ENCODE results near the gene SLC9A3. TPM values are rescaled to one million over a fixed set of nuclear protein-coding genes. Genes with fewer than 3 reads are reported as not detected.
"Not testable (repeated sequence)": the region's sequence is repeated elsewhere in the genome, so short reads cannot be mapped to it uniquely, and the experiment has no call there.

Gene SLC9A3
- total RNA-seq, 1 experiment from 2014 or later: 3.1 TPM

GRCh38 chr5:476102-476813, 48.0 kb downstream of the SLC9A3 start:
- Histone ChIP-seq H3K9me3 (replicated peaks) (peaks cover 3% of the 10 kb centered on the region; the same call in 1 of the 2 replicates), H3K36me3 (peaks cover 16% of the 10 kb centered on the region), H3K4me3 (no peak overlapping the region), H3K27me3 (replicated peaks) (peaks cover 70% of the 10 kb centered on the region), H3K4me1 (replicated peaks) (peaks cover 19% of the 10 kb centered on the region), H3K27ac (no peak overlapping the region)
- no peak for DNase-seq (ENCODE audit: low read depth in 1 of 2, low spot score in 2 of 2)

GRCh38 chr5:475704-476101, 48.5 kb downstream of the SLC9A3 start:
- H3K27me3 ChIP-seq (replicated peaks): peaks cover 64% of the 10 kb centered on the region
- no peak overlapping the region for H3K4me3 ChIP-seq
- H3K27ac ChIP-seq: no peak overlapping the region
- H3K4me1 ChIP-seq (replicated peaks): peaks cover 19% of the 10 kb centered on the region
- DNase-seq (ENCODE audit: low read depth in 1 of 2, low spot score in 2 of 2): no peak
- peaks cover 3% of the 10 kb centered on the region; the same call in 1 of the 2 replicates for H3K9me3 ChIP-seq (replicated peaks)
- peaks cover 21% of the 10 kb centered on the region for H3K36me3 ChIP-seq

- Histone ChIP-seq H3K4me3 (no peak overlapping the region), H3K9me3 (replicated peaks) (peaks cover 3% of the 10 kb centered on the region; the same call in 1 of the 2 replicates), H3K36me3 (peaks cover 24% of the 10 kb centered on the region), H3K27me3 (replicated peaks) (peaks cover 58% of the 10 kb centered on the region), H3K4me1 (replicated peaks) (peaks cover 19% of the 10 kb centered on the region), H3K27ac (no peak overlapping the region)
- DNase-seq (ENCODE audit: low read depth in 1 of 2, low spot score in 2 of 2): no peak
Measured at GRCh38 chr5:474840-475661, 49.2 kb downstream of the SLC9A3 start.

GRCh38 chr5:474232-474839, 49.9 kb downstream of the SLC9A3 start:
- not testable (repeated sequence) for DNase-seq (ENCODE audit: low read depth in 1 of 2, low spot score in 2 of 2); H3K9me3 ChIP-seq (replicated peaks); H3K27ac ChIP-seq; H3K4me3 ChIP-seq
- peaks cover 26% of the 10 kb centered on the region for H3K36me3 ChIP-seq
- H3K4me1 ChIP-seq (replicated peaks): peaks cover 19% of the 10 kb centered on the region
- peaks cover 51% of the 10 kb centered on the region for H3K27me3 ChIP-seq (replicated peaks)

GRCh38 chr5:473551-474192, 50.6 kb downstream of the SLC9A3 start:
- Histone ChIP-seq H3K4me3 (peak overlapping the region; percentile 90), H3K36me3 (peaks cover 29% of the 10 kb centered on the region), H3K9me3 (replicated peaks) (peaks cover 3% of the 10 kb centered on the region; the same call in 1 of the 2 replicates), H3K4me1 (replicated peaks) (peaks cover 19% of the 10 kb centered on the region), H3K27ac (no peak overlapping the region), H3K27me3 (replicated peaks) (peaks cover 44% of the 10 kb centered on the region)
- DNase-seq (ENCODE audit: low read depth in 1 of 2, low spot score in 2 of 2): peak in 1 of 2 experiments; percentile 52

- H3K27me3 ChIP-seq (replicated peaks): peaks cover 38% of the 10 kb centered on the region
- H3K4me1 ChIP-seq (replicated peaks): peaks cover 19% of the 10 kb centered on the region
- peaks cover 30% of the 10 kb centered on the region for H3K36me3 ChIP-seq
- H3K9me3 ChIP-seq (replicated peaks): peaks cover 3% of the 10 kb centered on the region; the same call in 1 of the 2 replicates
- peak; percentile 72 to 76 for DNase-seq (ENCODE audit: low read depth in 1 of 2, low spot score in 2 of 2)
- peak overlapping the region; percentile 90 for H3K4me3 ChIP-seq
- peak overlapping the region; percentile 70 for H3K27ac ChIP-seq
Measured at GRCh38 chr5:472656-473550, 51.3 kb downstream of the SLC9A3 start.

- Histone ChIP-seq H3K27me3 (replicated peaks) (peaks cover 31% of the 10 kb centered on the region), H3K27ac (peak overlapping the region; percentile 70), H3K4me1 (replicated peaks) (peaks cover 19% of the 10 kb centered on the region), H3K4me3 (peak overlapping the region; percentile 90), H3K9me3 (replicated peaks) (peaks cover 3% of the 10 kb centered on the region; the same call in 1 of the 2 replicates), H3K36me3 (peaks cover 30% of the 10 kb centered on the region)
- peak in 1 of 2 experiments; percentile 19 for DNase-seq (ENCODE audit: low read depth in 1 of 2, low spot score in 2 of 2)
Measured at GRCh38 chr5:472076-472655, 52.1 kb downstream of the SLC9A3 start.

GRCh38 chr5:471750-472058, 52.5 kb downstream of the SLC9A3 start:
- Histone ChIP-seq H3K36me3 (peaks cover 34% of the 10 kb centered on the region), H3K27me3 (replicated peaks) (peaks cover 26% of the 10 kb centered on the region), H3K27ac (no peak overlapping the region), H3K4me3 (peak overlapping the region; percentile 90), H3K4me1 (replicated peaks) (peaks cover 19% of the 10 kb centered on the region), H3K9me3 (replicated peaks) (peaks cover 3% of the 10 kb centered on the region; the same call in 1 of the 2 replicates)
- DNase-seq (ENCODE audit: low read depth in 1 of 2, low spot score in 2 of 2): no peak

- no peak overlapping the region for H3K27ac ChIP-seq
- H3K36me3 ChIP-seq: peaks cover 39% of the 10 kb centered on the region
- H3K9me3 ChIP-seq (replicated peaks): peaks cover 3% of the 10 kb centered on the region; the same call in 1 of the 2 replicates
- H3K27me3 ChIP-seq (replicated peaks): peaks cover 21% of the 10 kb centered on the region
- DNase-seq (ENCODE audit: low read depth in 1 of 2, low spot score in 2 of 2): no peak
- peaks cover 19% of the 10 kb centered on the region for H3K4me1 ChIP-seq (replicated peaks)
- no peak overlapping the region for H3K4me3 ChIP-seq
Measured at GRCh38 chr5:470961-471749, 53.1 kb downstream of the SLC9A3 start.

- DNase-seq (ENCODE audit: low read depth in 1 of 2, low spot score in 2 of 2): no peak
- H3K36me3 ChIP-seq: peaks cover 46% of the 10 kb centered on the region
- peaks cover 9% of the 10 kb centered on the region for H3K27me3 ChIP-seq (replicated peaks)
- H3K4me1 ChIP-seq (replicated peaks): peaks cover 19% of the 10 kb centered on the region
- peaks cover 3% of the 10 kb centered on the region; the same call in 1 of the 2 replicates for H3K9me3 ChIP-seq (replicated peaks)
- no peak overlapping the region for H3K4me3 ChIP-seq
- H3K27ac ChIP-seq: no peak overlapping the region
Measured at GRCh38 chr5:469752-470483, 54.3 kb downstream of the SLC9A3 start.

GRCh38 chr5:468401-468800, 55.8 kb downstream of the SLC9A3 start:
- no peak overlapping the region for H3K4me3 ChIP-seq
- H3K4me1 ChIP-seq (replicated peaks): peaks cover 14% of the 10 kb centered on the region
- H3K27me3 ChIP-seq (replicated peaks): peaks cover 2% of the 10 kb centered on the region
- no peak overlapping the region for H3K27ac ChIP-seq
- peaks cover 3% of the 10 kb centered on the region; the same call in 1 of the 2 replicates for H3K9me3 ChIP-seq (replicated peaks)
- no peak for DNase-seq (ENCODE audit: low read depth in 1 of 2, low spot score in 2 of 2)
- H3K36me3 ChIP-seq: peaks cover 50% of the 10 kb centered on the region
